Left lung (tissue), 14 donors: ENCODE results near the gene RGS8. TPM values are rescaled to one million over a fixed set of nuclear protein-coding genes. Genes with fewer than 3 reads are reported as not detected.

Experiments used
- ATAC-seq: fragments of 200-7000 bp; cut with Tn5 transposase; one replicate; pipeline ENCODE4 v1.9.1; 2020; ENCODE audit warnings: moderate library complexity
- DNase-seq, 4 donors: peaks; one replicate each; pipeline ENCODE4 v3.0.0-alpha.2; 2013 to 2020
- H3K27ac ChIP-seq, 2 donors: fragments of 200-600 bp; sonication (generic) in 1 of 2; one replicate each; pipeline versions ENCODE4 v1.5.0 to v1.8.0; 2020 to 2021
- H3K27me3 ChIP-seq, 2 donors: fragments of 200-600 bp; sonication (generic) in 1 of 2; one replicate each; pipeline versions ENCODE4 v1.5.0 to v1.8.0; 2020 to 2021
- H3K36me3 ChIP-seq, 2 donors: fragments of 200-600 bp; sonication (generic) in 1 of 2; one replicate each; pipeline versions ENCODE4 v1.5.0 to v1.8.0; 2020 to 2021
- H3K4me1 ChIP-seq, 2 donors: fragments of 200-600 bp; one replicate each; pipeline ENCODE4 v1.8.0; 2021
- H3K4me3 ChIP-seq, 2 donors: fragments of 200-600 bp; sonication (generic) in 1 of 2; one replicate each; pipeline versions ENCODE4 v1.5.0 to v1.8.0; 2020 to 2021; ENCODE audit warnings: mild to moderate bottlenecking in 1 of 2
- H3K9me3 ChIP-seq, 2 donors: fragments of 200-600 bp; sonication (generic) in 1 of 2; one replicate each; pipeline versions ENCODE4 v1.5.0 to v1.8.0; 2020 to 2021
- CTCF ChIP-seq, 2 donors: fragments of 200-600 bp; sonication (generic) in 1 of 2; IDR thresholded peaks; one replicate each; pipeline versions ENCODE4 v1.5.0 to v1.8.0; 2021; ENCODE audit warnings: antibody characterized with exemption in 2 of 2
- intact Hi-C, 2 donors: fragments of 100-400 bp; cut with DNase I; formaldehyde crosslinking; loops; one replicate each; pipeline versions ENCODE4 v1.11.2 to v1.14.2; 2022
- long read RNA-seq, 12 donors: library from polyadenylated mRNA in 2 of 12; unstranded in 2 of 12; transcript quantifications; one replicate each; pipeline ENCODE4 v2.0.0 and lab custom pipeline, GENCODE V29; 2019 to 2026
- polyA plus RNA-seq, 6 donors: library from polyadenylated mRNA; unstranded; fragments of 120-200 nt; gene quantifications; one replicate each; pipeline ENCODE4 v1.2.1, GENCODE V29; 2013; ENCODE audit not compliant: insufficient read length in 6 of 6
- total RNA-seq, 2 donors: library from RNA; stranded (reverse); fragmentation: NEBNext Ultra II Directional; extraction: Animal tissue kit (Norgen Biotek cat#: 25700); gene quantifications; one replicate each; pipeline ENCODE4 v1.2.1, GENCODE V29; 2021
- donor health status: DM: no; HTN: yes; CAD: no.
- donor health status: DM: no; HTN: no; CAD: no.

The RGS8 gene
- total RNA-seq = under 1 TPM in 1 of 2 donors, not detected in 1; 0.05 TPM
- polyA plus RNA-seq = not detected
- long read RNA-seq, donor 1 = 0 reads
- long read RNA-seq, donor 2 = 0 reads
- long read RNA-seq, donor 3 = 0 reads
- long read RNA-seq, donor 4 = 0 reads
- long read RNA-seq, donor 5 = 0 reads
- long read RNA-seq, donor 6 = 0 reads
- long read RNA-seq, donor 7 = 0 reads
- long read RNA-seq, donor 8 = 0 reads
- long read RNA-seq, donor 9 = 0 reads
- long read RNA-seq, donor 10 = 0 reads
- long read RNA-seq, donor 11 = 0 reads
- long read RNA-seq, donor 12 = 0 reads

GRCh38 chr1:182684116-182684828 is at the start of gene RGS8:
RGS8 (minus strand) TSS chr1:182684587; CDS start chr1:182669649, 14,938 bp downstream.
- intact Hi-C loops = no loop called here
- Histone ChIP-seq H3K9me3 (no peaks in the 10 kb centered on the region), H3K4me1 (no peaks in the 10 kb centered on the region), H3K36me3 (no peaks in the 10 kb centered on the region), H3K27ac (no peak within 1 kb of the TSS), H3K4me3 (no peak within 1 kb of the TSS), H3K27me3 (peaks cover 0 to 24% of the 10 kb centered on the region in 2 donors)
- DNase-seq = no peak
- no peak for TF ChIP-seq CTCF (IDR thresholded peaks at IDR 0.05)
- ATAC-seq = no peak

- Histone ChIP-seq H3K36me3 (no peaks in the 10 kb centered on the region), H3K4me3 (no peak overlapping the region), H3K27me3 (no peaks in the 10 kb centered on the region), H3K27ac (no peak overlapping the region), H3K4me1 (no peaks in the 10 kb centered on the region), H3K9me3 (no peaks in the 10 kb centered on the region)
- TF ChIP-seq CTCF (IDR thresholded peaks at IDR 0.05) = no peak
- no peak for DNase-seq
- intact Hi-C loops = no loop called here
- ATAC-seq = no peak
These were observed 47.6 kb upstream of the RGS8 start for GRCh38 chr1:182731852-182732575.

- Histone ChIP-seq H3K27me3 (no peaks in the 10 kb centered on the region), H3K4me3 (no peak overlapping the region), H3K9me3 (no peaks in the 10 kb centered on the region), H3K36me3 (no peaks in the 10 kb centered on the region), H3K27ac (no peak overlapping the region), H3K4me1 (no peaks in the 10 kb centered on the region)
- TF ChIP-seq CTCF (IDR thresholded peaks at IDR 0.05) = no peak
- ATAC-seq (no peak), DNase-seq (no peak)
- intact Hi-C loops = no loop called here
These were observed 42.5 kb upstream of the RGS8 start for GRCh38 chr1:182726912-182727311.

GRCh38 chr1:182725259-182726255 is 41.2 kb upstream of the RGS8 start:
- Histone ChIP-seq H3K9me3 (no peaks in the 10 kb centered on the region), H3K27me3 (no peaks in the 10 kb centered on the region), H3K4me1 (no peaks in the 10 kb centered on the region), H3K4me3 (no peak overlapping the region), H3K27ac (no peak overlapping the region), H3K36me3 (no peaks in the 10 kb centered on the region)
- intact Hi-C loops = no loop called here
- no peak for TF ChIP-seq CTCF (IDR thresholded peaks at IDR 0.05)
- ATAC-seq (no peak), DNase-seq (peak in 1 of 4 donors; percentile 39)
